Stimulated activated CD4-positive, alpha-beta T cell treated with anti-CD3 and anti-CD28 coated beads, Interleukin-1b, Interleukin-23, amount 100 ng/mL, for 1 hour (primary cell): ENCODE measurements around the gene ZBTB8OS.
"Not testable (repeated sequence)": the region's sequence is repeated elsewhere in the genome, so short reads cannot be mapped to it uniquely, and the experiment has no call there.

Experiments used
- DNase-seq, 2 donors: peaks; one replicate each; pipeline ENCODE4 v3.0.0-alpha.2; 2020; ENCODE audit warnings: low read depth in 2 of 2

Gene ZBTB8OS

GRCh38 chr1:32650248-32650751 lies at the start of gene ZBTB8OS:
ZBTB8OS (minus strand) TSS chr1:32650550; CDS start chr1:32650529, 21 bp downstream.
- DNase-seq, result peak; percentile 65 to 72

- DNase-seq, result not testable (repeated sequence)
These were observed 46.6 kb upstream of the ZBTB8OS start for GRCh38 chr1:32696996-32697395.

- no peak for DNase-seq
These were observed 45.7 kb upstream of the ZBTB8OS start for GRCh38 chr1:32696041-32696440.

DNA sequence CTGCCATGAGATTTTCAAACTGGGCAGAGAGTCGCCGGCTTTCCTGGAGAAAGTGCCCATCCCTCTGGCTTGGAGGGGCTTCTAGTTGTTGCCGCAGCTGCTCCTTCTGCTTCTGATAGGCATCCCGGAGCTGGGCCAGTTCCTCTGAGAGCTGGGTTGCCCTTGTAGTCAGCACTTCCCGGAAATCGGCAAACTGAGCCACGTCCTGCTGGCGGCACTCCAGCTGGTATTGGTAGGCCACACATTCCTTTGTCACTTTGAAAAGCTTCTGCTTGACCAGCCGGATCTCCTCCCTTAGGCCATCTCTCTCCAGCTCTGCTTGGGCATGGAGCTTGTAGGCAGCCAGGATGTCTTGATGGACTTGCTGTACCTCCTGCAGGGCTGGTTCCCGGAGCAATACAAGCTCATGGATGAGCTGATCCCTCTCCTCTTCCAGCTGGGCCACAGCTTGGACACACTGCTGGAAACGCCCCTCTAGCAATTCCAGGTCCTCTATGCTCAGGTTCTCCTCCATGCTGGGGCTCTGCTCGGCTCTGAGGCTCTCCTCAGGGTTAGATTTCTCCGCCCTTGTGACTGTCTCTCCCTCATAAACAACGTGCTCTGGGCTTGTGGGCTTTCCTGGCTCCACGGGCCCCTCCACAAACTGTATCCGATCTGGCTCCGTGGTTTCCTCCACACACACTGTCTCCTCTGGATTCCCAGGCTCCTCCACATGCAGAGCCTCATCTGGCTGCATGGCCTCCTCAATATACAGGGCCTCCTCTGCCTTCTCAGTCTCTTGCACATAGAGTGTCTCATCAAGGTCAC lies 45.0 kb upstream of the ZBTB8OS start:
- no peak for DNase-seq

- no peak for DNase-seq
These were observed 43.3 kb upstream of the ZBTB8OS start for GRCh38 chr1:32693455-32694174.

GRCh38 chr1:32686387-32686786 lies 36.0 kb upstream of the ZBTB8OS start:
- DNase-seq, result no peak

DNA sequence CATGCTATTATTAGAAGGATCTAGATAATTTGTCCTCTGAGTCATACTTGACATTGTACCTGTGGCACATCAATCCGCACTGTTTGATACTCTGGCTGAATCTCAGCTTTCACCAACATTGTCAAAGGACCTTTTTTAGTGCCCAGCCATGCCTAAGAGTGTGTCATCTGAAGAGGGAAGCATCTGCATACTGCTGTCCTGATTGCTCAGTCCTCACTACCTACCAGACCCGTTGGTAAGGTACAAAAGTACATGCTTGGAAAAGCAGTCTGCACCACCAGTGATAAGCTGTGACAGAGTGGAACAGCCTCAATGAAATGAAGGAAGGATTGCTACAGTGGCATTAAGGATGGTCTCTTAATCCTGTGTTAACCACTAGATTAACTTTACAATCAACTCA lies 35.1 kb upstream of the ZBTB8OS start:
- no peak for DNase-seq

- DNase-seq, result no peak
These were observed 33.9 kb upstream of the ZBTB8OS start for GRCh38 chr1:32684167-32684811.

DNA sequence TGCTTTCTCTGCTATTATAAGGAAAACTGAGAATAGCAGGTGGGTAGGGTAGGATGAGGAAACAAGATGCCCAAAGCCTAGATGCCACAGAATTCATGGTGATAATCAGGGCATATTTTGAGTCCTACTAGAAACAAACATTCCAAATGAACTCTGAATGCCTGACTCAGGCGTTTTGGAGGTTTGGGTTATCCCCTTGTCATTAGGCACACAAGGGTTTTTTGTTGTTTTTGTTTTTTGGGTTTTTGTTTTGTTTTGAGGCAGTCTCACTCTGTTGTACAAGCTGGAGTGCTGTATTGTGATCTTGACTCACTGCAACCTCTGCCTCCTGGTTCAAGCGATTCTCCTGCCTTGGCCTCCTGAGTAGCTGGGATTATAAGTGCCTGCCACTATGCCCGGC lies 33.0 kb upstream of the ZBTB8OS start:
- no peak for DNase-seq

DNA sequence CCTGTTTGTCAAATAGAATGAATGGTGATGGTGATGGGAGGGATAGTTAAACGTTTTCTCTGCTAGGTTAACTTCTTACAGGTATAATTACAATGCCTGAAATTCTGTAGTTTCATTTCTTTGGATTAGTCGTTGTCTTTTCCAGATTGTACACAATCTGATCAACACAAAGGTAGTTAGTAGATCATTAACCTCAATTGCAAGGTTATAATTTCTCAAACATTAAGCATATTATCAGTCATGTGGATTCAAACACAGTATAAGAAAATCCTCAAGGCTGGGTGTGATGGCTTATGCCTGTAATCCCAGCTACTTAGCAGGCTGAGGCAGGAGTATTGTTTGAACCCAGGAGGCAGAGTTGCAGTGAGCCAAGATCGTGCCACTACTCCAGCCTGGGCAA lies 31.6 kb upstream of the ZBTB8OS start:
- no peak for DNase-seq

DNA sequence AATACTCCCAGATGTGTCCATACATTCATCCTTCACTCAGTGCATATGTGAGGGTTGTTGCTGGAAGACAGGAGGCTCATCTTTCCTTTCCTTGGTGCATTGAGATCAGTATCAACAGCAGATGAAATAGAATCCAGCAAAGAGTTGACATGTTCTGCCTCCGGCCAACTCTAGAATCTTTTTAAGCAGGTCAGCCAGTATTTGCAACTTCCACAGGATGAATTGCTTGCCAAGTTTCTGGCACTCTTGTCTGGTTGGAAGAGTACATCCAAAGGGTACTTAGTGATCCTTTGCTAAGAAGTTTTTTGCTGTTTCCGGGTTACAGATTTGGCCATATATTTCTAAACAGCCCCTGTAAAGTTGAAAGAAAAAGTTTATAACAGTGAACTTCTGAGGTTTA lies 31.2 kb upstream of the ZBTB8OS start:
- no peak for DNase-seq

DNA sequence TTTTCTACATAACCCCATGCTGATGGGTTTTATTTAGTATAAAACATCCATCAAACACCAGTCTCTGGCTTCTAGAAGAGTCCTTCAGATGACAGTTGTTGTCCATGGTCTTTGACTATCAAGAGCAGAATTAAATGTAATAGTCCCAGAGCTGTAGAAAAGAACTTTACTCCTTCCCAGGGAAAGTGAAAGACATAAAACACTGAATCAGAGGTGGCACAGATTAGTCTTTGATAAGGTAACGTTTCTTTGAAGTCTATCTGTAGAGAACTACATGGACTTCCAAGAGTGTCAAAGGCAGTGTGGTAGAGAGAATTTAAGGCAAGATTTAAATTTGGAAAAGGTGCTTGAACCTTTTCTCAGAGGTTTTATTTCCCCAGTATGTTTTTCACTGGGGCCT lies 30.3 kb upstream of the ZBTB8OS start:
- no peak for DNase-seq

DNA sequence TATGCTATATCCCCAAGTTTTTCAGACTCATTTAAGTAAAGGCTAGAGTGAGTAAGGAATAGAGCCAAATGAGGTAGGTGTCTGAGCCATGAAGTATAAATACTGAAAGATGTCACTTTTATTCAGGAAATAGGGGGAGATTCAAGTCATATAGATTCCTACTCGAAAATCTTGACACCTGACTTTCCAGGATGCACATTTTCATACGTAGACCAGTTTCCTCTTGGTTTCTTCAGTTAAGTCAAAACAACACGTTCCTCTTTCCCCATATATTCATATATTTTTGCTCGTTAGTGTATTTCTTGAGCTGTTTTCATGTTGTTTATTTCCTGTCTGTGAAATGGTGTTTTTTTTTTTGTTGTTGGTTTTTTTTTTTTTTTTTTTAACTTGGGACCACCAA lies 29.6 kb upstream of the ZBTB8OS start:
- DNase-seq, result not testable (repeated sequence)

DNA sequence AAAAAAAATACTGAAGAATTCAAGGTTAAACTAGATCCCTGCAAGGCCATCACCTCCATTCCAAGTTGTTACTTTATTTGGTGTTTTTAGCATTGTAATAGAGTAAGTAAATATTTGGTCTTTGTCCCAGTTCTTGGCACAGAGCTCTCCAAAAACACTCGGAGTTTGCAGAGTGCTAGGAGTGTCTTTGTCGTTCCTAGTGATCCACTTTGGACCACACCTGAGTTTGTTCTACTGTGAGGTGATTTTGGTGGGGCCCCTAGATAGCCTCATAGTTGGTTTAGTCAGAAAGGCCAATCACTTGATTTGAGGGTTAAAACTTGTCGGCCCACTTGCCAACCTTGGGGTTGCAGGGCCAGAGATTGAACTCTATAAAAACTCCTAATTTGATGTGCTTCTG lies 26.6 kb upstream of the ZBTB8OS start:
- DNase-seq, result no peak

- DNase-seq, result not testable (repeated sequence)
These were observed 18.4 kb upstream of the ZBTB8OS start for GRCh38 chr1:32668716-32669115.

GRCh38 chr1:32666901-32667566 lies 16.7 kb upstream of the ZBTB8OS start:
- DNase-seq, result no peak

GRCh38 chr1:32665915-32666314 lies 15.6 kb upstream of the ZBTB8OS start:
- DNase-seq, result no peak

GRCh38 chr1:32659581-32659980 lies 9.2 kb upstream of the ZBTB8OS start:
- DNase-seq, result no peak

GRCh38 chr1:32652244-32652962 lies 2.1 kb upstream of the ZBTB8OS start:
- no peak for DNase-seq

DNA sequence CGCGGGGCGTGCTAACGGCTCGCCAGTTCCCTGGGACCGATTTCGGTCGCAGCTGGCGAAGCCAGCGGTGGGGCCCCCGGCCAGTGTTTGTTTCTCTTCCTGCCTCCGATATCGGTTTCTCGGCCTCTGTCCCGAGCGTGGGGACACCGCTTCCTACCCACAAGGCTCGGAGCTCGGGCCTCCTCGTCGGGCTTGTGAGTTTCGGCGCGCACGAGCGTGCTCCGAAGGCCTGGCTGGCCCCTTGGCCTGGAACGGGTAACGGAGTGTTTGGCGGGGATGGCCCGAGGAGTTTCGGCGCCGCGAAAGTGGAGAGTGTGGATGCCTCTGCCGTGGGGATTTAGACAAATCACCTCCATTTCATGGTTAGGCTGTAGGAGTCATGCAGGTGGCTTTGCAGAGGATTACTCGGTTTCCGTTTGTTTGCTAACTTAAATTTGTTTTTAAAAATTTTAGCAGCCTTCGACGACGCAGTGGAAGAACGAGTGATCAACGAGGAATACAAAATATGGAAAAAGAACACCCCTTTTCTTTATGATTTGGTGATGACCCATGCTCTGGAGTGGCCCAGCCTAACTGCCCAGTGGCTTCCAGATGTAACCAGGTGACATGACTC lies 1.2 kb upstream of the ZBTB8OS start:
- no peak for DNase-seq
